NT2/D1 (cell line): ENCODE results near the gene RSPH6A.

ENCODE experiments used
- SUZ12 ChIP-seq: IDR thresholded peaks from 2 replicates; pipeline ENCODE4 v1.6.1; 2011; ENCODE audit not compliant: insufficient read length, insufficient read depth; ENCODE audit errors: extremely low read depth
- YY1 ChIP-seq: IDR thresholded peaks from 2 replicates; pipeline ENCODE4 v1.6.1; 2011; ENCODE audit not compliant: insufficient read length, insufficient read depth

- TF ChIP-seq YY1: no peak
- TF ChIP-seq SUZ12: no peak
Measured at GRCh38 chr19:45816236-45817009, 1.3 kb upstream of the RSPH6A start.
